HTERT RPE-1 (cell line): ENCODE data around the gene NFKBIA.
"Not testable (repeated sequence)": the region's sequence is repeated elsewhere in the genome, so short reads cannot be mapped to it uniquely, and the experiment has no call there.

Experiments
- in situ Hi-C: fragments of 300-500 bp; cut with MboI; formaldehyde crosslinking; loops from 4 replicates; pipeline ENCODE4 v1.14.3; 2020; ENCODE audit warnings: low sequenced_read_pairs

NFKBIA gene

DNA sequence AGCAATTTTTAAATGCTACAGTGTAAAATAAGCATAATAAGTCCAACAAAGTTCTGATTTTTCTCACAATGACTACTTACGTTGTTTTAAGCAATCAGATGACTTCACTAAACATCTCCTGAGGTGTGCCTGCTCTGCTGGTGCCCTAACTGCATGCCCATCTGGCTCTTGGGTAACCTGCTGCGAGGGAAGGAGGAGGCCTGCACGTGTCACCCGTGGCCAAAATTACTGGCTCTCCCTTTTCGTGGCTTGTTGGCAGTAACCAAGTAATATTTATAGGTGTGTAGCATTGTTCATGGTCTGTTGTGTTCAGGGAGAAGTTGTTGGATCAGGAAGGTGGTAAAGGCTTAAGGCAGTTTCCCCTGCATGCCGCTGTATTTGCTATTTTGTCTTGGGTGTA lies 6.3 kb upstream of the NFKBIA start:
- in situ Hi-C loops = loop anchor here (25.0 kb wide), 1 partner anchor 274 kb away; no protein-coding TSS in a partner anchor

DNA sequence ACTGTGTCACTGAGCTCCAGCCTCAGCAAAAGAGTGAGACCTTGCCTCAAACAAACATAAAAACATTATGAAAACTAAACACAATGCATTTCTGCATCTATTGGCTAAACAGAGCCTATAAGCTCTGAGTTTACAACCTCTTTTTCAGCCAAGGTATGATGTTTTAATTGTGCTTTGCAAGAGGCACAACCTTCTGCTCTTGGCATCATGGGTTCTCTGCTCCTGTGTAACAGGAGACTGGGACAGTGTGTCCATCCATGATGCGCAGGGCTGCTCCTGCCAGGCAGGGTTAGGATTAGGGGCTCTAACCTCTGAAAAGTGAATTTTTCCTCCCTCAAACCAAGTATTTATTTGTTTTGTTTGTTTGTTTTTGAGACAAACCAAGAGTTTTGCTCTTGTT lies 5.0 kb upstream of the NFKBIA start:
- in situ Hi-C loops = loop anchor here (25.0 kb wide), 1 partner anchor 272 kb away; no protein-coding TSS in a partner anchor

DNA sequence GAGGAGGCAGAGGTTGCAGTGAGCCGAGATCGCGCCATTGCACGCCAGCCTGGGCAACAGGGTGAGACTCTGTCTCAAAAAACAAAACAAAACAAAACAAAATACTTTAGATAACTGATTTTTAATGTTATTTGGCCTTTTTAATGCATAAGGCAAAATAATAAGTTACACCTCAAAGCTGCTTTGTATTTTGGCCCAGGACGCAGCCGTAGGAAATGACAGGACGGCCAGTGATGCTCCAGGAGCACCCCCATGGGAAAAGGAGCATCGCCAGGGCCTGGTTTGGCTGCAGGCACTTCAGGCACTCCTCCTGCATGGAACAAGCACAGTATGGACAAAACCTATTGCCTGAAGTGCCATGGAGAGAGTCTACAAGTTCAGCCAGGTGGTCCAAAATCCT lies 3.5 kb upstream of the NFKBIA start:
- in situ Hi-C loops = loop anchor here (25.0 kb wide), 1 partner anchor 271 kb away; no protein-coding TSS in a partner anchor

DNA sequence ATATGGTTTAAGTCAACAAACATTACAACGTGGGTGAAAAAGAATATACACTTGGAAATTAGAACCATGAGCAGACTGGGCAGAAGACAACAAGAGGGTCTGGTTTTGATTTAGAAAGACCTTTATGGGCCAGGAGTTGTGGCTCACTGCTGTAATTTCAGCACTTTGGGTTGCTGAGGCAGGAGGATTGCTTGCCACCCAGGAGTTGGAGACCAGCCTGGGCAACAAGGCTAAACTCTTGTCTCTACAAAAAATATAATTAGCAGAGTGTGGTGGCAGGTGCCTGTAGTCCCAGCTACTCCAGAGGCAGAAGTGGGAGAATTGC lies 2.7 kb upstream of the NFKBIA start:
- in situ Hi-C loops = loop anchor here (25.0 kb wide), 1 partner anchor 270 kb away; no protein-coding TSS in a partner anchor

DNA sequence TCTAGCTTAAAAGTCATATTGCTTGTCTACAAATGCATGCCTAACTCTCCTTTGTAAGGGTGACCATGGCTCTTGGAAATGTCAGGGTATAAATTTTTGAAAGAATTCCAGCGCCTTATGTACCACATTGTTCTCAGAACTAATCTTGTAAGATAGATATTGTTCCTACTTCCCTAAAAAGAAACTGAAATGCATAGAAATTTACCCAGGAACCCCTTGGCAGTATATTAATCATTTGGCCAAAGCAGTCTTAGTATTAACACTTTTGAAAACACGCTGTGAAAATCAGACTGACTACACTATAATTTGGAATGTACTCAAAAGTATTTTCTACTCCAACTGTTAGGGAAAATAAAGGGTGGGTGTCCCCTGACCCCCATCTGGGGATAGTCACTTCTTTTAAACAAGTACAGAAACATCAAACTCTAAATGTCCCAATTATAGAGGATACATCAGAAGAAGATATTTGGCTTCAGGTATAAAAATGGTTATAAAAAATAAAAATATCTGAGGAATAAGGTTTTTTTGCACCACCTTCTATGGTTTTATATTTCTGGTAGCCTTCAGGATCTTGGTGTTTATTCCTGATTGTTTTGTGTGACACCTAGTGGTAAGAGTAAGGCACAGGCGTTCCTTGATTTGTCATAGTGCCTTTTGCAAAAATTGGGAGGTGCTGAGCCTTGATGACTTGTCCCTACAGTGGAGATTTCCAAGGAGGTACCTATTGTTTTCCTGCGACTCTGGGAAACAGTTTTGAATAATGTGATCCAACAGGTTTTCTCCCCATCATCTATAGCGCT lies 2.2 kb upstream of the NFKBIA start:
- in situ Hi-C loops = loop anchor here (25.0 kb wide), 1 partner anchor 269 kb away; no protein-coding TSS in a partner anchor

DNA sequence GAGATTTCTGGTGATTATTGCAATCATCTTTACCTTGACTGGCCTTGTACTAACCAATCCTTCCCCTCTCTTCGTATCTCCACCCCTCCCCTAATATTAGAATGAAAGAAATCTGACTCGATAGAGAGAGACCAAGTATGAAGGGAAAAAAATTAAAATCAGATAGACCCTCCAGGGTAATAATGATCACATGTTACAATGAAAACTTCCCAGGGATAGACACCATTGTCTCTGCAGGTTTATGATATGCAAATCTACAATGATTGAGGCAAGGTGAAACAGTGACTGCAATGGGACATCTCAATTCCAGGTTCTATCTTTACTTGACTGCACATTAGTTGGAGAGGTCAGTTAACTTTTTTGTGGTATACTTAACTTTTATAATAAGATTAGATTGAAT lies 1.5 kb upstream of the NFKBIA start:
- in situ Hi-C loops = loop anchor here (25.0 kb wide), 1 partner anchor 269 kb away; no protein-coding TSS in a partner anchor

DNA sequence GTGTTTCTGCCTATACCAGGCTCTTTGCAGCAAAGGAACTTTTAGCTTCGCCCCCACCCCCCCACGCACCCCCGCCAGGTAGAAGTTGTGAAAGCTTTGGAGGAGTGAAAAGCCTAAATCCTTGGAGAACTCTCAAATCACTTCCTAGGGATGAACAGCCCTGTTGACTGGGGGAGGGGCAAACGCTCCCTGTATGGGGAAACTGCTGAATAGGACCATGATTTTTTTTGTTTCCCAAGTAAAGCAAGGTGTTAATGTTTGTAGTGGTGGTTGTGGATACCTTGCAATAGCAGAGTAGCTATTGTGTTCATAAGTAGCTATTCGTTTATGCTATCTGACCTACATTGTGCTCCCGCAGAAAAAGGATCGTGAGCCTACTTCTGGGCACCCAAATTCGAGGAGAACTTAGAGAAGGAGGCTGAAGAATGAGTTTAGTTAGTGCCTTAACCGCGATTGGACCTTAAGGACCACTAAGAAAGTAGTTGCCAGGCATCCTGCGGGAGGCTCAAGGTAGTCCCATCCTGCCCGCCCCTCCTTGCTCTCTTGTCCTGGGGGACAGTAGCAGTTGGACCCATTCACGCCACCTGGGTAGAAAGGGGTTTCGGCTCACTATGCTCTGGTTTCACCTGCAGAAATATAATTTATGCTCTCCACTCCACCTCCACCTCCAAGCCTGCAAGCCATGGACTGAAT lies 901 bp upstream of the NFKBIA start:
- in situ Hi-C loops = loop anchor here (25.0 kb wide), 1 partner anchor 268 kb away; no protein-coding TSS in a partner anchor

DNA sequence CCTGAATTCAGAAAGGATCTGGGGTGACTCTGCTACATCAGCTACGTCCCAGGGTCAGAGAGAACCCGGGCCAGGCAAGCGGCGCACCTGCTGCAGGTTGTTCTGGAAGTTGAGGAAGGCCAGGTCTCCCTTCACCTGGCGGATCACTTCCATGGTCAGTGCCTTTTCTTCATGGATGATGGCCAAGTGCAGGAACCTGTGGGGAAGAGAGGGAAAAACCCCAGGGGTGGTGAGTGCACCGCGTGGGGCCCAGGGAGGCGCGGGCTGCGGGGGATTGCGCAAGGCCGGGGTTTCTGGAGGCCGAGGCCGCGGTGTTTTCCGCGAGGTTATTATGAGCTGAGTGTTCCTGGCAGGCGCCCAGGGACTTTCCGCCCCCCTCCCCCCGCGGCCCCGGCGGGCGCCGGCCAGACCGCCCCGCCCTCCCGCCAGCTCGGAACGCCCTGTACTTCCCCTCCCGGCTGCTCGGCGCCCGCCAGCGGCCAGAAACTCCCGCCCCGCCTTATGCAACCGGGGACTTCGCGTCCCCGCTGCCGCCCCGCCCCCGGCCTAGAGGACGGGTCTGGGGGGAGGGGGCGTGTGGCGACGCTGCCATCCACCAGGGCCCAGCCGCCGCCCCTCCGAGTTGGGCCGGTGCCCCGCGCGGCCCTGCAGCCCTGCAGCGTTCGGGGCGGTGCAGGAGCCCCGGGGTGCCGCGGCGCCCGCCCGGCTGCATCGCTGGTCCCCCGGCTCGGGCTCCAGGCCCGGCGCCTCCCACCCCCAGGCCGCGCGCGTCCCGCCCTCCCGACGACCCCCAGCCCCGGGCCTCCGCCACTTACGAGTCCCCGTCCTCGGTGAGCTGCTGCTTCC lies 723 bp downstream of the NFKBIA start:
- in situ Hi-C loops = loop anchor here (25.0 kb wide), 1 partner anchor 267 kb away; no protein-coding TSS in a partner anchor

DNA sequence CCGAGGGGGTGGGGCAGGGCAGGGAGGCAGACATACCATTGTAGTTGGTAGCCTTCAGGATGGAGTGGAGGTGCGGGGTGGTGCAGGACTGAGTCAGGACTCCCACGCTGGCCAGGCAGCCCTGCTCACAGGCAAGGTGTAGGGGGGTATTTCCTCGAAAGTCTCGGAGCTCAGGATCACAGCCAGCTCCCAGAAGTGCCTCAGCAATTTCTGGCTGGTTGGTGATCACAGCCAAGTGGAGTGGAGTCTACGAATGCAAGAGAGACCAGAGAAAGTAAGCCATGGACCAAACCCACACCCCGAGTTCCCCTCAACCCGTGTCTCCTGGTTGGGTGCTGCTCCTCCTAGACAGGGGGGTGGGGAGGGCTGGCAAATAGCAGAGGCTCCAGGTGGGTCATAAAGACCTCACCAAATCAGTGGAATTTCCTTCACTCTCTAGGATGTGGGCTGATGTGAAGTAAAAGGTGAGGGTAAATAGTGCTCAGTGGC lies 1.4 kb downstream of the NFKBIA start:
- in situ Hi-C loops = loop anchor here (25.0 kb wide), 1 partner anchor 266 kb away; no protein-coding TSS in a partner anchor

DNA sequence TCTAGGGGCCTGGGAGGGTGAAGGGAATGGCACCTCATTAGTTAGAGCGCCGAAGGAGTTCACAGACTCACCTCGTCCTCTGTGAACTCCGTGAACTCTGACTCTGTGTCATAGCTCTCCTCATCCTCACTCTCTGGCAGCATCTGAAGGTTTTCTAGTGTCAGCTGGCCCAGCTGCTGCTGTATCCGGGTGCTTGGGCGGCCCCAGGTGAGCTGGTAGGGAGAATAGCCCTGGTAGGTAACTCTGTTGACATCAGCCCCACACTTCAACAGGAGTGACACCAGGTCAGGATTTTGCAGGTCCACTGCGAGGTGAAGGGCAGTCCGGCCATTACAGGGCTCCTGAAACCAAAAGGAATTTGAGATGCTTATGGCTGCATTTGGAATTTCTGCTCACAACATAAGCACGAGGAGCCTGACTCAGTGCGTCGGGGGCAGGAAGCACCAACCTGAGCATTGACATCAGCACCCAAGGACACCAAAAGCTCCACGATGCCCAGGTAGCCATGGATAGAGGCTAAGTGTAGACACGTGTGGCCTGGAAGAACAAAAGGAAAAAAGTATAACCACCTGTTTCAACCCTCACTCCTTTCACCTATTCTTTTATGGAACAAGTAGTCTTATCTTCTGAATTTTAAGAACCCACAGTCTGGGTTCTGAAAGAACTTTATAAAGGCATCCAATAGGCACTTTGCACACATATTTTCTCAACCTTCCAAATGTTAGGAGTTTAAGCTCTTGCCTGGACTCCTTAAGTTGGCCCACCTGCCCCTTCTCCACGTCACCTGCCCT lies 2.0 kb downstream of the NFKBIA start:
- in situ Hi-C loops = loop anchor here (25.0 kb wide), 1 partner anchor 265 kb away; no protein-coding TSS in a partner anchor

DNA sequence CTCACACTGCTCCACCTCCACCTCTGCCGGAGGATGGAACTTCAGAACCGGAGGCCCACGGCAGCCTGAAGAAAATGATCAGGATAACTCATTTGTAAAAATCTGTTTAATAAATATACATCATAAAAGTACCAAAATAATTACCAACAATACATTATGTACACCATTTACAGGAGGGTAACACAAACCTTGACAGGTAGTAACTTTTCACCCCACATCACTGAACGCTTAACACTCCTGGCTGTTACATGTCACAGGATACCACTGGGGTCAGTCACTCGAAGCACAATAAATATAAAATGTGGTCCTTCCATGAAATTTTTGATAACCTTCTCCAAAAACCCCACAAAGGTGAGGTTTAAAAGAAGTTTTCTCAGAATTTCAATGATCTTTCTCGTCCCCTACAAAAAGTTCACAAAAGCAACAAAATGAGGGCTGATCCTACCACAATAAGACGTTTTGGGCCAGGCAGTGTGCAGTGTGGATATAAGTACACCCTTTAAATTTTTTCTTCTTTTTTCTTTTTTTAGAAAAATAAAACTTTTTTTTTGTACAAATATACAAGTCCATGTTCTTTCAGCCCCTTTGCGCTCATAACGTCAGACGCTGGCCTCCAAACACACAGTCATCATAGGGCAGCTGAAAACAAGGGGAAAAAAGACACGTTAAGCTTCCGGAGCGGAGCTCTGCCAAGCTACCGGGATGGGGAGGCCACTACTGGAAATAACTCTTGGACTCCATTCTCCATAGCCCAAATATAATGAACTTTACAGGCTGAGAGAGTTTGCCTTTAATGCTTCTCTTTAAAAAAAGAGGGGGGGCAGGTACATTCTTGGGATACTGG lies 2.9 kb downstream of the NFKBIA start:
- in situ Hi-C loops = loop anchor here (25.0 kb wide), 1 partner anchor 264 kb away; no protein-coding TSS in a partner anchor

DNA sequence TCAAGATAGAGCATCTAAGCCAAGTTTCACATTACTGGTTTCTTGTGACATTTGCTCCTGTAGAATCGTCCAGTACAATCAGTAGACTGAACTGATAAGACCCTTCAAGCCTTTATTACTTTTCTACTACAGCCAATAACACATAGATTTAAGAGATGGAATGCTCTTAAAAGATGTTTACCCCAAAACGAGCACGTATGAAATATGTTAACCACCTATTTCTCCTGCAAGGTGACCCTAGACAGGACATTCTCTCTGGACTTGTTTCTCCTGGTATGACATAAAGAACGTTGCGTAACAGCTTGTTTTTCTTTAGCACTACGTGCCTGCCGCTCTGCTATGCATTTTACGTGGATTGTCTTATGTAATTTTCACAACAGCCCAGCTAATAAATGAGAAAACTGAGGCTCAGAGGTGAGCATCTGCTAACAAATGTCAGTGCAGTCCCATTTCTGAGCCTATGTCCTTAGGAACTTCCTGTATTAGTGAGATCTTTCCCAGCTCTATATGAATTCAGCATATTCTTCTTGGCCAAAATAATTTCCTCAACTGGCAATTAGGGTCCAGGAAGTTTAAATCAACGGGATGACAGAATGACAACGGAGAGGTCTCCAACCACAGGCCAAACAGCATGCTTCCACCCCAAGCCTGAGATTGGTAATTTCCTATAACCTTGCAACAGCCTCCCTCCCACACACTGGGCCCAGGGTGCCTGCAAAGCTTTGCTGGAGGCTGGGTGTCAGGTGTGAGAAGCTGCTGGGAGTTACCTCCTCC lies 3.7 kb downstream of the NFKBIA start:
- in situ Hi-C loops = loop anchor here (25.0 kb wide), 1 partner anchor 264 kb away; no protein-coding TSS in a partner anchor

DNA sequence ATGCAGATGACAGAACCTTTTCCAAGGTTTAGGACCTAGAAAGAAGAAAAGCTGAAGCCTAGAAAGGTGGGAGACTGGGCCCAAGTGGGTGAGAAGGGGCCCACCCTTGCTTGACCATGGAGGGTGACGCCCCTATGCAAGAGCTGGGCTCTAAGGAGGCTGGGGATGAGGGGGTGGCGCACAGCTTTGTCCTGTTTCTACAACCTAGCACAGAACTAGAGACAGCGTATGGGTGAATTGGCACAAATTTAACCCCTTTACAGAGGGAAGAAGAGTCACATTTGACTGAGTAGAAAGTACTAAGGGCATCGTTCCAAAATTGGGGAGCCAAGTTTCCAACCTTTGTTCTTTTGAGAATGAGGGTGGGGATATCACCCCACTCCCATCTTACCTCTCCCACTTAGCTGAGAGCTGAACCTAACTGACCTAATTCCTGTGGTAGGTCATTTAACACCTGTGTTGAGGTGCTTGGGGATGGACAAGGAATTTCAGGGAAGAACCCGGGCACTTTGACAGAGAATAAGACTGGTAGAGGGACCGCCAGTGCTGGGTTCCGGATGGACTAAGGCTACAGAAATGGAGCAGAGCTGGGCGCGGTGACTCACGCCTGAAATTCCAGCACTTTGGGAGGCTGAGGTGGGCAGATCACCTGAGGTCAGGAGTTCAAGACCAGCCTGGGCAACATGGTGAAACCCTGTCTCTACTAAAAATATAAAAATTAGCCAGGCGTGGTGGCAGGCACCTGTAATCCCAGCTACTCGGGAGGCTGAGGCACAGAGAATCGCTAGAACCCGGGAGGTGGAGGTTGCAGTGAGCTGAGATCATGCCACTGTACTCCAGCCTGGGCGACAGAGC lies 5.2 kb downstream of the NFKBIA start:
- in situ Hi-C loops = no loop called here

DNA sequence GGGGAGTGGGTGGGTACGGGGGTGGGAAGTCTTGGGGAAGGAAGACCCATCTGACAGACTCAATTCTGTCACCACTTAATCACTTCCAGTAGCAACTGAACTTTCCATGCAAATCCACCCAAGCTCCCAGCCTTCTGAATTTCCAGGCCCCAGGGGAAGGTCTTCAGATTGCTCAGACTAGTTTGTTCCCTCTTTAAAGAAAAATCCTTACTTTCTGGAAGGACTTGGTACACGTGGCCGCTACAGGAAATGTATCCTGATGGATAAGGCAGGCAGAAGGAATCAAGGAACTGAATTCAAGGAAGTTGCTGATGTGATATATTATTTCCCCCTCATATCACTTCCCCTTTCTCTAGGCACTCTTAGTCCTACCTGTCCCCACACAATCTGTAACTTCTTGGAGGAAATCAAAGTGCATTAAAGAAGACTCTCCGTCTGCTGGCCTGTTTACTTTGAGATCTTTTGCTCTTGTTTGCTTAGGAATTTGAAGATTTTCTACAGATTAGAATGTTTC lies 6.4 kb downstream of the NFKBIA start:
- in situ Hi-C loops = no loop called here

DNA sequence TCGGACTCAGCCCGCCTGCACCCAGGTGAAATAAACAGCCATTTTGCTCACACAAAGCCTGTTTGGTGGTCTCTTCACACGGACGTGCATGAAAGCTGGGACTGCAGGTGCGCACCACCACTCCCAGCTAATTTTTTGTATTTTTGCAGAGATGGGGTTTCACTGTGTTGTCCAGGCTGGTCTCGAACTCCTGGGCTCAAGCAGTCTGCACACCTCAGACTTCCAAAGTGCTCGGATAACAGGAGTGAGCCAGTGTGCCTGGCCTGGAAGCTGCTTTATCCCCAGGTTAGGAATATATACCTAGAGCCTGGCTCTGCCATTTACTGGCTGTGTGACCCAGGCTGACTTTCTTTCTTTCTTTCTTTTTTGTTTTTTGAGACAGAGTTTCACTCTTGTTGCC lies 7.9 kb downstream of the NFKBIA start:
- in situ Hi-C loops = not testable (repeated sequence)

DNA sequence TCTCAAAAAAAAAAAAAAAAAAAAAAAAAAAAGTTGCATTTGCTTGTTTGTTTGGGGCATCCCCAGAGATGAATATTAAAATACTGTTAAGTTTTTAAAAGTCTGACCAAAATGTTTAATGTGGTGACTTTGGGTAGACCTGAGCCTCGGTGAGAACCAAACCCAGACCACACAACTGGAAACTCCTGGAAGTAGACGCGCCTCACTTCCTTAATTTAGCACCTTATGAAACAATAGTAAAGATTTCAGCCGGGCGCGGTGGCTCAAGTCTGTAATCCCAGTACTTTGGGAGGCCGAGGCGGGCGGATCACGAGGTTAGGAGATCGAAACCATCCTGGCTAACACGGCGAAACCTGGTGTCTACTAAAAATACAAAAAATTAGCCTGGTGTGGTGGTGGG lies 9.3 kb downstream of the NFKBIA start:
- in situ Hi-C loops = no loop called here
